IPS-18a (cell line): ENCODE measurements around the gene ZNF516.

Experiments
- H3K27ac ChIP-seq: one replicate; pipeline ENCODE4 v1.5.1; 2013; ENCODE audit warnings: low read length
- H3K27me3 ChIP-seq: one replicate; pipeline ENCODE4 v1.6.1; 2013; ENCODE audit warnings: mild to moderate bottlenecking, low read length; ENCODE audit not compliant: control insufficient read depth, insufficient read depth
- H3K36me3 ChIP-seq: one replicate; pipeline ENCODE4 v1.6.1; 2013; ENCODE audit warnings: low read depth, low read length; ENCODE audit not compliant: control insufficient read depth
- H3K4me1 ChIP-seq: one replicate; pipeline ENCODE4 v1.6.1; 2013; ENCODE audit warnings: low read depth, low read length; ENCODE audit not compliant: control insufficient read depth
- H3K4me3 ChIP-seq: one replicate; pipeline ENCODE4 v1.5.1; 2013; ENCODE audit warnings: low read length
- H3K9ac ChIP-seq: one replicate; pipeline ENCODE4 v1.6.1; 2013; ENCODE audit warnings: mild to moderate bottlenecking, low read length, moderate library complexity
- H3K9me3 ChIP-seq: one replicate; pipeline ENCODE4 v1.6.1; 2013; ENCODE audit warnings: low read depth, low read length; ENCODE audit not compliant: control insufficient read depth

ZNF516 gene

GRCh38 chr18:76314015-76314414, 181.0 kb downstream of the ZNF516 start:
- H3K4me3 ChIP-seq, result no peak overlapping the region
- H3K36me3 ChIP-seq, result no peaks in the 10 kb centered on the region
- no peaks in the 10 kb centered on the region for H3K27me3 ChIP-seq
- no peaks in the 10 kb centered on the region for H3K9me3 ChIP-seq
- no peak overlapping the region for H3K9ac ChIP-seq
- no peak overlapping the region for H3K27ac ChIP-seq
- H3K4me1 ChIP-seq, result peaks cover 14% of the 10 kb centered on the region
